Measurements from ENCODE around the gene AADAT.

- TF ChIP-seq ZNF146 (CRISPR knock-in tag; IDR thresholded peaks at IDR 0.05; ENCODE audit: unreplicated experiment) (no peak), EP300 (IDR thresholded peaks at IDR 0.05; ENCODE audit: low read length) (no peak), MCM3 (IDR thresholded peaks at IDR 0.05) (no peak), POLR2A (conservative IDR thresholded peaks at IDR 0.05) (no peak), ZFP30 (CRISPR knock-in tag; IDR thresholded peaks at IDR 0.05; ENCODE audit: borderline replicate concordance) (no peak), ETS2 (tag; IDR thresholded peaks at IDR 0.05; ENCODE audit: borderline replicate concordance, poor library complexity, severe bottlenecking) (no peak), MXI1 (IDR thresholded peaks at IDR 0.05; ENCODE audit: low read depth, low read length) (no peak), YY1 (IDR thresholded peaks at IDR 0.05; ENCODE audit: borderline replicate concordance in 1 of 3, control insufficient read depth in 1 of 3, extremely low read depth in 1 of 3, insufficient read depth in 3 of 3, insufficient read length in 1 of 3, insufficient replicate concordance in 2 of 3, low read depth in 1 of 3, low read length in 2 of 3) (no peak), CTCF (IDR thresholded peaks at IDR 0.05 in 2 of 3, conservative IDR thresholded peaks at IDR 0.05 in 1 of 3; ENCODE audit: insufficient read depth in 2 of 3, low read depth in 1 of 3, low read length in 3 of 3) (no peak), TCF7L2 (IDR thresholded peaks at IDR 0.05; ENCODE audit: low read depth, low read length) (no peak)
Observed at GRCh38 chr4:170093973-170094535, 4.3 kb upstream of the AADAT start.

Data from K562 (cell line).